K562 (cell line): ENCODE measurements around the gene NUP62. TPM values are rescaled to one million over a fixed set of nuclear protein-coding genes. Genes with fewer than 3 reads are reported as not detected.

ENCODE experiments used
- CTBP1 ChIP-seq: fragments of 450-650 bp; IDR thresholded peaks from 2 replicates; pipeline ENCODE4 v1.6.1; 2016; ENCODE audit warnings: borderline replicate concordance
- MEIS2 ChIP-seq: fragments of 450-650 bp; IDR thresholded peaks from 2 replicates; pipeline ENCODE4 v1.6.1; 2014; ENCODE audit warnings: mild to moderate bottlenecking; ENCODE audit not compliant: partially characterized antibody
- MTA3 ChIP-seq: fragments of 450-650 bp; formaldehyde crosslinking; IDR thresholded peaks from 2 replicates; pipeline ENCODE4 v1.6.1; 2017; ENCODE audit warnings: mild to moderate bottlenecking, borderline replicate concordance
- NUFIP1 ChIP-seq: fragments of 450-650 bp; IDR thresholded peaks from 2 replicates; pipeline ENCODE4 v1.6.1; 2018; ENCODE audit not compliant: partially characterized antibody
- SMARCE1 ChIP-seq: fragments of 450-650 bp; IDR thresholded peaks from 2 replicates; pipeline ENCODE4 v1.7.1; 2016; ENCODE audit warnings: mild to moderate bottlenecking
- TAF15 ChIP-seq: fragments of 200-400 bp; formaldehyde crosslinking; IDR thresholded peaks from 2 replicates; pipeline ENCODE4 v1.6.1; 2017; ENCODE audit warnings: mild to moderate bottlenecking, low read depth, low read length, moderate library complexity
- TFAP4 ChIP-seq: sonication (generic); formaldehyde crosslinking; IDR thresholded peaks from 2 replicates; pipeline ENCODE4 v1.8.0; 2022; ENCODE audit warnings: missing genetic modification reagents, mild to moderate bottlenecking, moderate library complexity, borderline replicate concordance
- THRAP3 ChIP-seq: fragments of 450-650 bp; IDR thresholded peaks from 2 replicates; pipeline ENCODE4 v1.6.1; 2016; ENCODE audit warnings: mild to moderate bottlenecking, inconsistent platforms, borderline replicate concordance
- WHSC1 ChIP-seq: IDR thresholded peaks from one replicate; pipeline ENCODE4 v1.6.1; 2012; ENCODE audit warnings: low read length, control low read depth, inconsistent platforms
- XRCC4 ChIP-seq: IDR thresholded peaks from one replicate; pipeline ENCODE4 v1.6.1; 2011; ENCODE audit not compliant: insufficient read depth, insufficient read length; ENCODE audit errors: extremely low read depth
- ZBTB1 ChIP-seq: sonication (generic); formaldehyde crosslinking; IDR thresholded peaks from 2 replicates; pipeline ENCODE4 v1.8.1; 2023; ENCODE audit warnings: missing genetic modification reagents, low read depth, mild to moderate bottlenecking, borderline replicate concordance
- ZNF431 ChIP-seq: sonication (generic); formaldehyde crosslinking; IDR thresholded peaks from 2 replicates; pipeline ENCODE4 v1.8.0; 2022; ENCODE audit warnings: mild to moderate bottlenecking, missing genetic modification reagents
- ZNF589 ChIP-seq: fragments of 200-800 bp; sonication (Bioruptor generic); IDR thresholded peaks from 2 replicates; pipeline ENCODE4 v1.6.1; 2016; ENCODE audit warnings: low read depth, missing genetic modification characterization, missing compliant biosample characterization
- polyA plus RNA-seq, 8 experiments: library from polyadenylated mRNA; depleted of rRNA in 4 of 8; stranded (reverse) in 5 of 8; unstranded in 3 of 8; fragments of >200 nt; fragmentation: Nextera tagmentation in 2 of 8; fragmentation: Illumina TruSeq in 1 of 8; extraction: Ambion mirVana in 2 of 8; extraction: Trizol in 1 of 8; gene quantifications; 2 replicates each; pipeline versions ENCODE4 v1.2.1 to v1.2.3, GENCODE V29; 2011 to 2014; ENCODE audit warnings: inconsistent platforms in 1 of 8, missing spikeins in 1 of 8
- total RNA-seq, 7 experiments: library from RNA; depleted of rRNA in 6 of 7; stranded (reverse); fragments of >200 nt in 6 of 7; fragmentation: Illumina TruSeq in 2 of 7; extraction: Trizol in 2 of 7; gene quantifications; 2 replicates each; pipeline versions ENCODE4 v1.2.1 to v1.2.3, GENCODE V29; 2011 to 2021; ENCODE audit warnings: low replicate concordance in 1 of 7
- TF ChIP-seq, protein P1 (sequence below): fragments of 200-800 bp; sonication (Bioruptor generic); IDR thresholded peaks from 2 replicates; pipeline ENCODE4 v1.6.1; 2017; ENCODE audit warnings: missing genetic modification characterization, missing compliant biosample characterization
- TF ChIP-seq, protein P2 (sequence below): sonication (generic); formaldehyde crosslinking; IDR thresholded peaks from 2 replicates; pipeline ENCODE4 v1.8.1; 2023; ENCODE audit warnings: mild to moderate bottlenecking, missing genetic modification reagents

Gene NUP62
- total and polyA plus RNA-seq, 9 of the 15 experiments (the other 6 are each of a cell fraction or from before 2014, with no cell fraction given): 16.9 to 109 (median 66.0) TPM

DNA sequence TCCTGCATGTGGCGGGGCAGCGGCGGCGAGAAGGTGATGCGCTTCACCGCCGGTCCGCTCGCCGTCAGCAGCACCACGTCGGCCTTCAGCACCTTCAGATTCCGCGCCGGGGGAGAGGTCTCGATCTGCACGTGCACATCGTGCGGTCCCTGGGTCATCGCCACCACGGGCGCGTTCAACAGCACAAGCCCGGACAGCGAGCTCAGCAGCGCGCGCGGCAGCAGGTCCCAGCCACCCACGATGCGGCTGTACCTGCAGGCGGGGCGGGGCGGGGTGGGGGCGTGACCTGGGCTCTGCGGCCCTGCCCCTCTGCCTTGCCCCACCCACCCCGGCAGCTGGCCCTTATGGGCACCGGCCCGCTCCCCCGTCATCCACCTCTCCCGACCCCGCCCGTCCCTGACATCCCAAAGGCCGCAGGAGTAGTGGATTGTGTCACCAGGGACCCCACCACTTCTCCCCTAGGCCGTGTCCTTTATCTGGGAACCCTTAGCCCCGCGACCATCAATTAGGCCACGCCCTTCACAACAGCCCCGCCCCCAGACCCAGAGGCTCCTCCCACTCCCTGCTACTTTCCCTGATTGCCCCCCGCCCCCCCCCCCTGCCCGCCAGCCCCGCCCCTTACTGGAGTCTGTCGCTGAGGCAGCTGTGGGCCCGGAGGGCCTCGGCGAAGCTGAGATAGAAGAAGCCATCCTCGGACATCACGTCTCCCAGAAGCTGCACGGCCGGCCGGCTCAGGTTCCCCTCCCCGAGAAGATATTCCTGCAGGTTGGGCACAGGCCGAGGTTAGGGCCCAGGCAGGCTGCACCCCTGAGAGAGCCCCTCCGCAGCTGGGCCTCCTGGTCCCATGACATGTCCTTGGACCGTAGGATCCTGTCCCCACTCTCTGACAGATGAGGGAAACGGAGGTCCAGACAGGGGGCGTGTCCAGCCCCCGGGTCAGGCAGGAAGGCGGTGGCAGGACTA is 38.7 kb downstream of the NUP62 start (continued):
- TF ChIP-seq CTBP1 (peak; percentile 80; the same call in 1 of the 2 replicates), SMARCE1 (no peak), ZBTB1 (CRISPR knock-in tag) (peak; percentile 83), ZNF431 (CRISPR knock-in tag) (peak; percentile 61; the same call in 1 of the 2 replicates), WHSC1 (no peak), THRAP3 (no peak), XRCC4 (no peak), TAF15 (no peak), NUFIP1 (no peak), TFAP4 (CRISPR knock-in tag) (peak; percentile 92), MEIS2 (no peak), ZNF589 (CRISPR knock-in tag) (no peak), MTA3 (0 out of 2 replicates have a peak, but pooled peaks have one; percentile 61)
- TF ChIP-seq, protein P1, sequence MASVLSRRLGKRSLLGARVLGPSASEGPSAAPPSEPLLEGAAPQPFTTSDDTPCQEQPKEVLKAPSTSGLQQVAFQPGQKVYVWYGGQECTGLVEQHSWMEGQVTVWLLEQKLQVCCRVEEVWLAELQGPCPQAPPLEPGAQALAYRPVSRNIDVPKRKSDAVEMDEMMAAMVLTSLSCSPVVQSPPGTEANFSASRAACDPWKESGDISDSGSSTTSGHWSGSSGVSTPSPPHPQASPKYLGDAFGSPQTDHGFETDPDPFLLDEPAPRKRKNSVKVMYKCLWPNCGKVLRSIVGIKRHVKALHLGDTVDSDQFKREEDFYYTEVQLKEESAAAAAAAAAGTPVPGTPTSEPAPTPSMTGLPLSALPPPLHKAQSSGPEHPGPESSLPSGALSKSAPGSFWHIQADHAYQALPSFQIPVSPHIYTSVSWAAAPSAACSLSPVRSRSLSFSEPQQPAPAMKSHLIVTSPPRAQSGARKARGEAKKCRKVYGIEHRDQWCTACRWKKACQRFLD: 0 out of 2 replicates have a peak, but pooled peaks have one; percentile 10
- TF ChIP-seq, protein P2, sequence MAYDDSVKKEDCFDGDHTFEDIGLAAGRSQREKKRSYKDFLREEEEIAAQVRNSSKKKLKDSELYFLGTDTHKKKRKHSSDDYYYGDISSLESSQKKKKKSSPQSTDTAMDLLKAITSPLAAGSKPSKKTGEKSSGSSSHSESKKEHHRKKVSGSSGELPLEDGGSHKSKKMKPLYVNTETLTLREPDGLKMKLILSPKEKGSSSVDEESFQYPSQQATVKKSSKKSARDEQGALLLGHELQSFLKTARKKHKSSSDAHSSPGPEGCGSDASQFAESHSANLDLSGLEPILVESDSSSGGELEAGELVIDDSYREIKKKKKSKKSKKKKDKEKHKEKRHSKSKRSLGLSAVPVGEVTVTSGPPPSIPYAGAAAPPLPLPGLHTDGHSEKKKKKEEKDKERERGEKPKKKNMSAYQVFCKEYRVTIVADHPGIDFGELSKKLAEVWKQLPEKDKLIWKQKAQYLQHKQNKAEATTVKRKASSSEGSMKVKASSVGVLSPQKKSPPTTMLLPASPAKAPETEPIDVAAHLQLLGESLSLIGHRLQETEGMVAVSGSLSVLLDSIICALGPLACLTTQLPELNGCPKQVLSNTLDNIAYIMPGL (CRISPR knock-in tag): peak; percentile 68; the same call in 1 of the 2 replicates
